Measurements from ENCODE around the gene BRPF1.
A peak's percentile ranks its signal among the peaks of the same experiment; 100 is the strongest.

BRPF1 gene

GRCh38 chr3:9791790-9792404 is 60.4 kb downstream of the BRPF1 start:
- DNase-seq: no peak

GRCh38 chr3:9792405-9793160 is 61.0 kb downstream of the BRPF1 start, which contains the start of the genes ARPC4 and TADA3:
Gene ARPC4, plus strand, starts transcription at chr3:9793082. Its CDS starts 40 bp downstream, at chr3:9793122.
Gene TADA3, minus strand, starts transcription at chr3:9792473. Its CDS starts 1,007 bp downstream, at chr3:9791466.
- DNase-seq: peak; percentile 87

- DNase-seq: no peak
Observed at GRCh38 chr3:9793161-9793781, 61.7 kb downstream of the BRPF1 start.

- no peak for DNase-seq
Observed at GRCh38 chr3:9794400-9794799, 62.9 kb downstream of the BRPF1 start.

GRCh38 chr3:9795207-9795606 is 63.7 kb downstream of the BRPF1 start:
- no peak for DNase-seq

- DNase-seq: no peak
Observed at GRCh38 chr3:9797196-9797945, 65.8 kb downstream of the BRPF1 start.
